Pulmonary artery endothelial cell (primary cell): Measurements from ENCODE around the gene UBE2E1. TPM values are rescaled to one million over a fixed set of nuclear protein-coding genes. Genes with fewer than 3 reads are reported as not detected.

ENCODE experiments used
- DNase-seq: peaks from one replicate; pipeline ENCODE4 v3.0.0-alpha.2; 2011; ENCODE audit warnings: low read depth, low spot score
- total RNA-seq: library from RNA; depleted of rRNA; stranded (reverse); fragments of >200 nt; gene quantifications from 2 replicates; pipeline ENCODE4 v1.2.3, GENCODE V29; 2014

The UBE2E1 gene
- 120 and 123 TPM in 2 replicates for total RNA-seq

- peak; percentile 22 for DNase-seq
These were observed at the start of gene UBE2E1 for GRCh38 chr3:23805633-23806533. UBE2E1 (plus strand) TSS chr3:23805955; CDS start chr3:23807270, 1,315 bp downstream.

GRCh38 chr3:23756206-23756840, 49.4 kb upstream of the UBE2E1 start:
- no peak for DNase-seq

- DNase-seq, result no peak
These were observed 47.4 kb upstream of the UBE2E1 start for GRCh38 chr3:23758253-23758838.

- no peak for DNase-seq
These were observed 45.4 kb upstream of the UBE2E1 start for GRCh38 chr3:23760325-23760724.

- no peak for DNase-seq
These were observed 44.8 kb upstream of the UBE2E1 start for GRCh38 chr3:23760871-23761373.

- DNase-seq, result no peak
These were observed 44.3 kb upstream of the UBE2E1 start for GRCh38 chr3:23761440-23761896.

GRCh38 chr3:23762214-23762613, 43.5 kb upstream of the UBE2E1 start:
- no peak for DNase-seq

GRCh38 chr3:23762759-23763477, 42.8 kb upstream of the UBE2E1 start:
- no peak for DNase-seq

GRCh38 chr3:23764407-23764806, 41.3 kb upstream of the UBE2E1 start:
- DNase-seq, result no peak

GRCh38 chr3:23767546-23767945, 38.2 kb upstream of the UBE2E1 start:
- no peak for DNase-seq

- no peak for DNase-seq
These were observed 30.4 kb upstream of the UBE2E1 start for GRCh38 chr3:23775254-23775909.

- DNase-seq, result no peak
These were observed 29.3 kb upstream of the UBE2E1 start for GRCh38 chr3:23776352-23776891.

GRCh38 chr3:23778446-23778845, 27.3 kb upstream of the UBE2E1 start:
- no peak for DNase-seq

GRCh38 chr3:23779841-23780240, 25.9 kb upstream of the UBE2E1 start:
- DNase-seq, result no peak

GRCh38 chr3:23781051-23781450, 24.7 kb upstream of the UBE2E1 start:
- no peak for DNase-seq

- DNase-seq, result no peak
These were observed 23.9 kb upstream of the UBE2E1 start for GRCh38 chr3:23781871-23782270.

GRCh38 chr3:23785097-23785645, 20.6 kb upstream of the UBE2E1 start:
- no peak for DNase-seq

- DNase-seq, result no peak
These were observed 19.9 kb upstream of the UBE2E1 start for GRCh38 chr3:23785882-23786281.

- no peak for DNase-seq
These were observed 14.1 kb upstream of the UBE2E1 start for GRCh38 chr3:23791678-23792077.

GRCh38 chr3:23793528-23794134, 12.1 kb upstream of the UBE2E1 start:
- DNase-seq, result no peak
